Skin of body (tissue), 2 donors: ENCODE data around the gene DMD. TPM values are rescaled to one million over a fixed set of nuclear protein-coding genes. Genes with fewer than 3 reads are reported as not detected.

ENCODE experiments used
- DNase-seq: peaks from one replicate; lab custom pipeline; 2025; lab: John Stamatoyannopoulos, UW
- total RNA-seq: library from RNA; depleted of rRNA; stranded (reverse); fragments of >200 nt; gene quantifications from one replicate; pipeline ENCODE4 v1.2.3, GENCODE V29; 2014

Gene DMD
- total RNA-seq, 1 donor from 2014 or later: 87.0 TPM

- no peak for DNase-seq
Observed at GRCh38 chrX:31201503-31201902, 2009.8 kb downstream of the DMD start.

- DNase-seq: no peak
Observed at GRCh38 chrX:31200430-31200829, 2010.9 kb downstream of the DMD start.

GRCh38 chrX:31199840-31200114, 2011.6 kb downstream of the DMD start:
- DNase-seq: no peak

- no peak for DNase-seq
Observed at GRCh38 chrX:31199056-31199839, 2012.1 kb downstream of the DMD start.

GRCh38 chrX:31190221-31190975, 2021.0 kb downstream of the DMD start:
- no peak for DNase-seq

- DNase-seq: no peak
Observed at GRCh38 chrX:31186693-31187338, 2024.5 kb downstream of the DMD start.

- DNase-seq: no peak
Observed at GRCh38 chrX:31185884-31186283, 2025.5 kb downstream of the DMD start.

GRCh38 chrX:31181377-31182000, 2029.9 kb downstream of the DMD start:
- no peak for DNase-seq

- no peak for DNase-seq
Observed at GRCh38 chrX:31179203-31179602, 2032.1 kb downstream of the DMD start.

GRCh38 chrX:31178769-31179125, 2032.6 kb downstream of the DMD start:
- no peak for DNase-seq

GRCh38 chrX:31178064-31178768, 2033.1 kb downstream of the DMD start:
- no peak for DNase-seq

- no peak for DNase-seq
Observed at GRCh38 chrX:31170792-31171191, 2040.6 kb downstream of the DMD start.

- no peak for DNase-seq
Observed at GRCh38 chrX:31168551-31168950, 2042.8 kb downstream of the DMD start.

- DNase-seq: no peak
Observed at GRCh38 chrX:31166832-31167231, 2044.5 kb downstream of the DMD start.

- no peak for DNase-seq
Observed at GRCh38 chrX:31166416-31166815, 2044.9 kb downstream of the DMD start.

- no peak for DNase-seq
Observed at GRCh38 chrX:31165241-31166035, 2045.9 kb downstream of the DMD start.

GRCh38 chrX:31154946-31155345, 2056.4 kb downstream of the DMD start:
- no peak for DNase-seq

- no peak for DNase-seq
Observed at GRCh38 chrX:31153475-31154047, 2057.8 kb downstream of the DMD start.

- DNase-seq: no peak
Observed at GRCh38 chrX:31147175-31147574, 2064.2 kb downstream of the DMD start.

GRCh38 chrX:31139961-31140360, 2071.4 kb downstream of the DMD start:
- DNase-seq: no peak
